ENCODE data around the gene CHSY3. TPM values are rescaled to one million over a fixed set of nuclear protein-coding genes. Genes with fewer than 3 reads are reported as not detected.

CHSY3 gene
- polyA plus RNA-seq, 1 donor from 2014 or later = 0.40 TPM

- H3K27me3 ChIP-seq (ENCODE audit: insufficient read depth, low read depth, low read length) = no peaks in the 10 kb centered on the region
- H4K20me1 ChIP-seq (ENCODE audit: insufficient read depth) = no peaks in the 10 kb centered on the region
- no peaks in the 10 kb centered on the region for H3K36me3 ChIP-seq (ENCODE audit: insufficient read depth, low read length)
- H3F3A ChIP-seq (ENCODE audit: insufficient read depth, low read length, poor library complexity, severe bottlenecking) = no peaks in the 10 kb centered on the region
- no peaks in the 10 kb centered on the region for H3K9me2 ChIP-seq (ENCODE audit: insufficient read depth, low read length)
- no peak overlapping the region for H3K9ac ChIP-seq (ENCODE audit: low read length)
- H3K4me3 ChIP-seq (ENCODE audit: low read length) = no peak overlapping the region
- TF ChIP-seq SMC3 (conservative IDR thresholded peaks at IDR 0.05; ENCODE audit: poor library complexity) = no peak
- no peak for TF ChIP-seq REST (IDR thresholded peaks at IDR 0.05; ENCODE audit: borderline replicate concordance)
- TF ChIP-seq TAF1 (IDR thresholded peaks at IDR 0.05; ENCODE audit: low read depth) = no peak
- no peak for TF ChIP-seq MXI1 (conservative IDR thresholded peaks at IDR 0.05; ENCODE audit: poor library complexity, severe bottlenecking)
- no peak for TF ChIP-seq EP300 (conservative IDR thresholded peaks at IDR 0.05; ENCODE audit: poor library complexity, severe bottlenecking)
- TF ChIP-seq CTCF (IDR thresholded peaks at IDR 0.05; ENCODE audit: poor library complexity, severe bottlenecking) = no peak
- TF ChIP-seq RAD21 (conservative IDR thresholded peaks at IDR 0.05) = no peak
- no peak for TF ChIP-seq POLR2AphosphoS5 (IDR thresholded peaks at IDR 0.05)
- no peak for TF ChIP-seq EZH2 (IDR thresholded peaks at IDR 0.05; ENCODE audit: borderline replicate concordance, insufficient read depth, low read length, poor library complexity, severe bottlenecking)
- no peak overlapping the region for H2AFZ ChIP-seq (ENCODE audit: low read depth, low read length)
- H3K4me2 ChIP-seq (ENCODE audit: low read length) = no peak overlapping the region
- no peak overlapping the region for H3K27ac ChIP-seq (ENCODE audit: low read length)
- H3K9me3 ChIP-seq (ENCODE audit: low read length) = no peaks in the 10 kb centered on the region
- H3K79me2 ChIP-seq (replicated peaks; ENCODE audit: insufficient read depth, low read length) = no peaks in the 10 kb centered on the region
These were observed 114.4 kb downstream of the CHSY3 start for GRCh38 chr5:130018641-130019040.

- TF ChIP-seq EP300 (conservative IDR thresholded peaks at IDR 0.05; ENCODE audit: poor library complexity, severe bottlenecking) (no peak), SMC3 (conservative IDR thresholded peaks at IDR 0.05; ENCODE audit: poor library complexity) (no peak), RAD21 (conservative IDR thresholded peaks at IDR 0.05) (no peak), CTCF (IDR thresholded peaks at IDR 0.05; ENCODE audit: poor library complexity, severe bottlenecking) (no peak), POLR2AphosphoS5 (IDR thresholded peaks at IDR 0.05) (no peak), EZH2 (IDR thresholded peaks at IDR 0.05; ENCODE audit: borderline replicate concordance, insufficient read depth, low read length, poor library complexity, severe bottlenecking) (no peak), TAF1 (IDR thresholded peaks at IDR 0.05; ENCODE audit: low read depth) (no peak), MXI1 (conservative IDR thresholded peaks at IDR 0.05; ENCODE audit: poor library complexity, severe bottlenecking) (no peak), REST (IDR thresholded peaks at IDR 0.05; ENCODE audit: borderline replicate concordance) (no peak)
- H4K20me1 ChIP-seq (ENCODE audit: insufficient read depth) = no peaks in the 10 kb centered on the region
- H3K9me3 ChIP-seq (ENCODE audit: low read length) = no peaks in the 10 kb centered on the region
- H3K27ac ChIP-seq (ENCODE audit: low read length) = no peak overlapping the region
- no peak overlapping the region for H3K4me2 ChIP-seq (ENCODE audit: low read length)
- H2AFZ ChIP-seq (ENCODE audit: low read depth, low read length) = no peak overlapping the region
- H3K9ac ChIP-seq (ENCODE audit: low read length) = no peak overlapping the region
- H3K9me2 ChIP-seq (ENCODE audit: insufficient read depth, low read length) = no peaks in the 10 kb centered on the region
- no peaks in the 10 kb centered on the region for H3F3A ChIP-seq (ENCODE audit: insufficient read depth, low read length, poor library complexity, severe bottlenecking)
- no peaks in the 10 kb centered on the region for H3K79me2 ChIP-seq (replicated peaks; ENCODE audit: insufficient read depth, low read length)
- no peaks in the 10 kb centered on the region for H3K36me3 ChIP-seq (ENCODE audit: insufficient read depth, low read length)
- H3K27me3 ChIP-seq (ENCODE audit: insufficient read depth, low read depth, low read length) = no peaks in the 10 kb centered on the region
- H3K4me3 ChIP-seq (ENCODE audit: low read length) = no peak overlapping the region
These were observed 116.7 kb downstream of the CHSY3 start for GRCh38 chr5:130021000-130021399.

Measured in neural cell (in vitro differentiated cells).